VCaP (cell line): Measurements from ENCODE around the gene SLC44A5.
"Not testable (repeated sequence)": the region's sequence is repeated elsewhere in the genome, so short reads cannot be mapped to it uniquely, and the experiment has no call there.

Experiments used
- H3K27ac ChIP-seq: fragments of 450-650 bp; 2 replicates; pipeline ENCODE4 v1.5.1; 2017
- TF ChIP-seq, protein P1 (sequence below): fragments of 450-650 bp; conservative IDR thresholded peaks from 2 replicates; pipeline ENCODE4 v1.5.1; 2017; ENCODE audit warnings: mild to moderate bottlenecking, moderate library complexity

Gene SLC44A5

GRCh38 chr1:75198163-75198562, 412.8 kb downstream of the SLC44A5 start:
- TF ChIP-seq, protein P1, sequence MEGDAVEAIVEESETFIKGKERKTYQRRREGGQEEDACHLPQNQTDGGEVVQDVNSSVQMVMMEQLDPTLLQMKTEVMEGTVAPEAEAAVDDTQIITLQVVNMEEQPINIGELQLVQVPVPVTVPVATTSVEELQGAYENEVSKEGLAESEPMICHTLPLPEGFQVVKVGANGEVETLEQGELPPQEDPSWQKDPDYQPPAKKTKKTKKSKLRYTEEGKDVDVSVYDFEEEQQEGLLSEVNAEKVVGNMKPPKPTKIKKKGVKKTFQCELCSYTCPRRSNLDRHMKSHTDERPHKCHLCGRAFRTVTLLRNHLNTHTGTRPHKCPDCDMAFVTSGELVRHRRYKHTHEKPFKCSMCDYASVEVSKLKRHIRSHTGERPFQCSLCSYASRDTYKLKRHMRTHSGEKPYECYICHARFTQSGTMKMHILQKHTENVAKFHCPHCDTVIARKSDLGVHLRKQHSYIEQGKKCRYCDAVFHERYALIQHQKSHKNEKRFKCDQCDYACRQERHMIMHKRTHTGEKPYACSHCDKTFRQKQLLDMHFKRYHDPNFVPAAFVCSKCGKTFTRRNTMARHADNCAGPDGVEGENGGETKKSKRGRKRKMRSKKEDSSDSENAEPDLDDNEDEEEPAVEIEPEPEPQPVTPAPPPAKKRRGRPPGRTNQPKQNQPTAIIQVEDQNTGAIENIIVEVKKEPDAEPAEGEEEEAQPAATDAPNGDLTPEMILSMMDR: no peak
- no peak overlapping the region for H3K27ac ChIP-seq

- TF ChIP-seq, protein P1: no peak
- no peak overlapping the region for H3K27ac ChIP-seq
Observed at GRCh38 chr1:75188892-75189291, 422.0 kb downstream of the SLC44A5 start.

GRCh38 chr1:75181214-75181955, 429.5 kb downstream of the SLC44A5 start:
- H3K27ac ChIP-seq: not testable (repeated sequence)

GRCh38 chr1:75174031-75174760, 436.7 kb downstream of the SLC44A5 start:
- TF ChIP-seq, protein P1: no peak
- H3K27ac ChIP-seq: no peak overlapping the region

GRCh38 chr1:75172556-75172955, 438.4 kb downstream of the SLC44A5 start:
- H3K27ac ChIP-seq: no peak overlapping the region
- TF ChIP-seq, protein P1: no peak

GRCh38 chr1:75171876-75172275, 439.0 kb downstream of the SLC44A5 start:
- H3K27ac ChIP-seq: no peak overlapping the region

GRCh38 chr1:75170981-75171380, 439.9 kb downstream of the SLC44A5 start:
- no peak overlapping the region for H3K27ac ChIP-seq
- TF ChIP-seq, protein P1: no peak

More at GRCh38 chr1:75171876-75172275, 439.0 kb downstream of the SLC44A5 start:
- TF ChIP-seq, protein P1: no peak

DNA sequence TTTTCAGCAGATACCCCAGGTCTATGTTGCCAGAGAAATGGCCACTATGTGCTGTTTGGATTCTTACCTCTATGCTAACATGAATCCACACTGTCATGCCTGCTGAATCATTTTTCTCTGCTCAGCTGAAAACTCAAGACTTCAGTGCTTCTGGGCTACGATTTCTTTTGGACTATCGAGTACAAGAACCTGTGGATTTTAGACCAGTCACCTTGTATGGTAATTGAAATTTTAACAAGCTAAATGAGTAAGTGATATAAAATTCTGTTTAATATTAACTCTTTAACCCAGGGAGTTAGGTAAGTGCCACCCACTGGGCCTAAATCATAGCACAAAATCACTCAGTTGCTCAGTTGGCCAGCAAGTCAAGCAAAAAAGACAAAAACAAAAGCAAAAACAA, 440.9 kb downstream of the SLC44A5 start:
- no peak overlapping the region for H3K27ac ChIP-seq
- TF ChIP-seq, protein P1: no peak
